Gastrocnemius medialis (tissue), 4 donors: ENCODE results near the gene ARRDC1. TPM values are rescaled to one million over a fixed set of nuclear protein-coding genes. Genes with fewer than 3 reads are reported as not detected.
"Not testable (repeated sequence)": the region's sequence is repeated elsewhere in the genome, so short reads cannot be mapped to it uniquely, and the experiment has no call there.

Experiments used
- ATAC-seq, 2 donors: fragments of 150-250 bp; one replicate each; pipeline ENCODE4 v1.9.1; 2016
- DNase-seq, 2 donors: peaks; one replicate each; pipeline ENCODE4 v3.0.0-alpha.2; 2019
- H3K27ac ChIP-seq, 4 donors: fragments of 200-600 bp; sonication (generic); 1 replicate in 1 of 4; 2 replicates in 3 of 4; pipeline ENCODE4 v1.5.1; 2016 to 2018; ENCODE audit warnings: mild to moderate bottlenecking in 2 of 4, moderate library complexity in 1 of 4
- H3K27me3 ChIP-seq, 3 donors: fragments of 200-600 bp; sonication (generic) in 2 of 3; 1 replicate in 1 of 3; 2 replicates in 2 of 3; pipeline versions ENCODE4 v1.5.1 to v1.6.0; 2016 to 2019; ENCODE audit warnings: mild to moderate bottlenecking in 1 of 3, moderate library complexity in 1 of 3
- H3K36me3 ChIP-seq, 2 donors: fragments of 200-600 bp; sonication (generic) in 1 of 2; one replicate each; pipeline ENCODE4 v1.5.1; 2017 to 2018
- H3K4me1 ChIP-seq, 2 donors: fragments of 200-600 bp; sonication (generic) in 1 of 2; one replicate each; pipeline ENCODE4 v1.5.1; 2016 to 2017; ENCODE audit warnings: mild to moderate bottlenecking in 2 of 2
- H3K4me3 ChIP-seq, 4 donors: fragments of 200-600 bp; sonication (generic) in 3 of 4; 1 replicate in 1 of 4; 2 replicates in 3 of 4; pipeline ENCODE4 v1.5.1; 2016 to 2019; ENCODE audit warnings: mild to moderate bottlenecking in 2 of 4
- H3K9me3 ChIP-seq, 3 donors: fragments of 200-600 bp; sonication (generic) in 2 of 3; 1 replicate in 1 of 3; 2 replicates in 2 of 3; pipeline ENCODE4 v1.5.1; 2016 to 2019
- CTCF ChIP-seq, 5 experiments: fragments of 450-650 bp in 3 of 5; fragments of 200-600 bp in 2 of 5; sonication (generic) in 2 of 5; IDR thresholded peaks in 4 of 5; conservative IDR thresholded peaks in 1 of 5; 1 replicate in 4 of 5; 2 replicates in 1 of 5; pipeline ENCODE4 v1.5.1; 2016 to 2019; ENCODE audit warnings: antibody characterized with exemption in 5 of 5, mild to moderate bottlenecking in 3 of 5, moderate library complexity in 3 of 5
- POLR2A ChIP-seq, 2 donors: fragments of 450-650 bp; IDR thresholded peaks; one replicate each; pipeline ENCODE4 v1.6.1; 2017; ENCODE audit warnings: antibody characterized with exemption in 2 of 2, mild to moderate bottlenecking in 2 of 2, moderate library complexity in 2 of 2
- in situ Hi-C, 4 donors: fragments of 200-750 bp; cut with MboI; loops; one replicate each; pipeline versions ENCODE4 v1.15.0 to v1.8.0; 2017; ENCODE audit warnings: low sequenced_read_pairs in 4 of 4
- intact Hi-C: fragments of 100-400 bp; cut with DNase I; formaldehyde crosslinking; loops from one replicate; pipeline ENCODE4 v1.15.1; 2023; ENCODE audit warnings: low total_unique reads
- total RNA-seq, 4 donors: library from RNA; depleted of rRNA; stranded (reverse); fragments of >200 nt; gene quantifications; one replicate each; pipeline versions ENCODE4 v1.1.0 to v1.2.3, GENCODE V29; 2016

ARRDC1 gene
- total RNA-seq, 4 donors from 2014 or later = 20.5 to 23.7 (median 23.3) TPM

- peak; percentile 9 to 22 for ATAC-seq
- peak overlapping the region; percentile 76 to 82 (median 80) for H3K27ac ChIP-seq
- peaks cover 0 to 25% of the 10 kb centered on the region in 2 donors for H3K36me3 ChIP-seq
- no peaks in the 10 kb centered on the region for H3K27me3 ChIP-seq
- no peaks in the 10 kb centered on the region for H3K9me3 ChIP-seq
- DNase-seq = no peak
- intact Hi-C loops (loop anchor here (2.0 kb wide), 2 partner anchors 29 to 41 kb away; partner anchors contain the start of genes DPH7 and ZMYND19), in situ Hi-C loops (no loop called here)
- H3K4me1 ChIP-seq = peaks cover 39 to 41% of the 10 kb centered on the region in 2 donors
- TF ChIP-seq POLR2A (IDR thresholded peaks at IDR 0.05) (no peak), CTCF (IDR thresholded peaks at IDR 0.05 in 4 of 5, conservative IDR thresholded peaks at IDR 0.05 in 1 of 5) (no peak)
- peak overlapping the region; percentile 60 to 79 (median 73) for H3K4me3 ChIP-seq
Observed at GRCh38 chr9:137619240-137620047, 14.0 kb downstream of the ARRDC1 start.

- intact Hi-C loops = no loop called here
- no peak for ATAC-seq
- peak overlapping the region; percentile 5 to 82 (median 78) for H3K27ac ChIP-seq
Observed at GRCh38 chr9:137620048-137620405, 14.5 kb downstream of the ARRDC1 start.

GRCh38 chr9:137620581-137620980 is 15.1 kb downstream of the ARRDC1 start:
- intact Hi-C loops (no loop called here), in situ Hi-C loops (no loop called here)
- H3K4me3 ChIP-seq = peak overlapping the region in 3 of 4 donors; percentile 69 to 79 (median 77)
- no peaks in the 10 kb centered on the region for H3K27me3 ChIP-seq
- peaks cover 0 to 13% of the 10 kb centered on the region in 2 donors for H3K36me3 ChIP-seq
- no peaks in the 10 kb centered on the region for H3K9me3 ChIP-seq
- ATAC-seq (no peak), DNase-seq (no peak)
- peaks cover 41% of the 10 kb centered on the region in 2 donors for H3K4me1 ChIP-seq
- TF ChIP-seq CTCF (IDR thresholded peaks at IDR 0.05 in 4 of 5, conservative IDR thresholded peaks at IDR 0.05 in 1 of 5) = no peak
- TF ChIP-seq POLR2A (IDR thresholded peaks at IDR 0.05) = no peak
- peak overlapping the region in 2 of 4 donors; percentile 5 to 82 for H3K27ac ChIP-seq

More at GRCh38 chr9:137620048-137620405, 14.5 kb downstream of the ARRDC1 start:
- Histone ChIP-seq H3K4me3 (peak overlapping the region; percentile 60 to 79 (median 73)), H3K9me3 (no peaks in the 10 kb centered on the region), H3K27me3 (no peaks in the 10 kb centered on the region), H3K4me1 (peaks cover 39 to 41% of the 10 kb centered on the region in 2 donors), H3K36me3 (peaks cover 0 to 19% of the 10 kb centered on the region in 2 donors)
- DNase-seq = no peak
- TF ChIP-seq POLR2A (IDR thresholded peaks at IDR 0.05) (no peak), CTCF (IDR thresholded peaks at IDR 0.05 in 4 of 5, conservative IDR thresholded peaks at IDR 0.05 in 1 of 5) (no peak)
- in situ Hi-C loops = no loop called here

- in situ Hi-C loops = no loop called here
- no peaks in the 10 kb centered on the region for H3K9me3 ChIP-seq
- H3K4me3 ChIP-seq = peak overlapping the region in 1 of 4 donors; percentile 14
- H3K27me3 ChIP-seq = no peaks in the 10 kb centered on the region
- H3K27ac ChIP-seq = peak overlapping the region in 1 of 4 donors; percentile 82
- TF ChIP-seq POLR2A (IDR thresholded peaks at IDR 0.05) = no peak
- TF ChIP-seq CTCF (IDR thresholded peaks at IDR 0.05 in 4 of 5, conservative IDR thresholded peaks at IDR 0.05 in 1 of 5) = peak in 2 of 5 experiments; percentile 17 to 18
- DNase-seq (no peak), ATAC-seq (no peak)
- H3K4me1 ChIP-seq = peaks cover 41 to 43% of the 10 kb centered on the region in 2 donors
- intact Hi-C loops = no loop called here
- H3K36me3 ChIP-seq = peaks cover 0 to 9% of the 10 kb centered on the region in 2 donors
Observed at GRCh38 chr9:137621131-137621757, 15.8 kb downstream of the ARRDC1 start.

- H3K4me1 ChIP-seq = peaks cover 34 to 40% of the 10 kb centered on the region in 2 donors
- in situ Hi-C loops, H3K27me3 ChIP-seq, H3K36me3 ChIP-seq, intact Hi-C loops, H3K9me3 ChIP-seq, H3K4me3 ChIP-seq, H3K27ac ChIP-seq, DNase-seq, ATAC-seq: not testable (repeated sequence)
Observed at GRCh38 chr9:137622211-137622610, 16.7 kb downstream of the ARRDC1 start.
